PFSK-1 (cell line): ENCODE data around the gene DISC1.

Source experiments
- POLR2AphosphoS5 ChIP-seq: IDR thresholded peaks from 2 replicates; pipeline ENCODE4 v1.6.1; 2012; ENCODE audit warnings: low read depth, mild to moderate bottlenecking, control low read depth, low read length, moderate library complexity
- SIN3A ChIP-seq: IDR thresholded peaks from 2 replicates; pipeline ENCODE4 v1.6.1; 2012; ENCODE audit warnings: mild to moderate bottlenecking, low read length, moderate library complexity, borderline replicate concordance; ENCODE audit not compliant: insufficient read depth
- TAF1 ChIP-seq: IDR thresholded peaks from 2 replicates; pipeline ENCODE4 v1.6.1; 2012; ENCODE audit warnings: low read length, control low read depth, borderline replicate concordance; ENCODE audit not compliant: insufficient read depth
- TF ChIP-seq, protein P1 (sequence below), 2 experiments: IDR thresholded peaks; 2 replicates each; pipeline versions ENCODE4 v1.6.1 to v1.8.0; 2011 to 2012; ENCODE audit warnings: low read depth in 2 of 2, low read length in 2 of 2, control low read depth in 1 of 2, inconsistent platforms in 1 of 2, mild to moderate bottlenecking in 1 of 2, moderate library complexity in 1 of 2; ENCODE audit not compliant: insufficient read depth in 1 of 2

- TF ChIP-seq POLR2AphosphoS5 (no peak), TAF1 (no peak), SIN3A (no peak)
- TF ChIP-seq, protein P1, sequence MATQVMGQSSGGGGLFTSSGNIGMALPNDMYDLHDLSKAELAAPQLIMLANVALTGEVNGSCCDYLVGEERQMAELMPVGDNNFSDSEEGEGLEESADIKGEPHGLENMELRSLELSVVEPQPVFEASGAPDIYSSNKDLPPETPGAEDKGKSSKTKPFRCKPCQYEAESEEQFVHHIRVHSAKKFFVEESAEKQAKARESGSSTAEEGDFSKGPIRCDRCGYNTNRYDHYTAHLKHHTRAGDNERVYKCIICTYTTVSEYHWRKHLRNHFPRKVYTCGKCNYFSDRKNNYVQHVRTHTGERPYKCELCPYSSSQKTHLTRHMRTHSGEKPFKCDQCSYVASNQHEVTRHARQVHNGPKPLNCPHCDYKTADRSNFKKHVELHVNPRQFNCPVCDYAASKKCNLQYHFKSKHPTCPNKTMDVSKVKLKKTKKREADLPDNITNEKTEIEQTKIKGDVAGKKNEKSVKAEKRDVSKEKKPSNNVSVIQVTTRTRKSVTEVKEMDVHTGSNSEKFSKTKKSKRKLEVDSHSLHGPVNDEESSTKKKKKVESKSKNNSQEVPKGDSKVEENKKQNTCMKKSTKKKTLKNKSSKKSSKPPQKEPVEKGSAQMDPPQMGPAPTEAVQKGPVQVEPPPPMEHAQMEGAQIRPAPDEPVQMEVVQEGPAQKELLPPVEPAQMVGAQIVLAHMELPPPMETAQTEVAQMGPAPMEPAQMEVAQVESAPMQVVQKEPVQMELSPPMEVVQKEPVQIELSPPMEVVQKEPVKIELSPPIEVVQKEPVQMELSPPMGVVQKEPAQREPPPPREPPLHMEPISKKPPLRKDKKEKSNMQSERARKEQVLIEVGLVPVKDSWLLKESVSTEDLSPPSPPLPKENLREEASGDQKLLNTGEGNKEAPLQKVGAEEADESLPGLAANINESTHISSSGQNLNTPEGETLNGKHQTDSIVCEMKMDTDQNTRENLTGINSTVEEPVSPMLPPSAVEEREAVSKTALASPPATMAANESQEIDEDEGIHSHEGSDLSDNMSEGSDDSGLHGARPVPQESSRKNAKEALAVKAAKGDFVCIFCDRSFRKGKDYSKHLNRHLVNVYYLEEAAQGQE (IDR thresholded peaks at IDR 0.05; ENCODE audit: insufficient read depth in 1 of 2, low read depth in 2 of 2, low read length in 2 of 2), result no peak
These were observed 36.7 kb downstream of the DISC1 start for GRCh38 chr1:231663211-231663792.
